NCI-H2029 (cell line): ENCODE data around the gene RUNX2.
"Not testable (repeated sequence)": the region's sequence is repeated elsewhere in the genome, so short reads cannot be mapped to it uniquely, and the experiment has no call there.

Source experiments
- DNase-seq: peaks from one replicate; lab custom pipeline; 2025; lab: John Stamatoyannopoulos, UW

Gene RUNX2

DNA sequence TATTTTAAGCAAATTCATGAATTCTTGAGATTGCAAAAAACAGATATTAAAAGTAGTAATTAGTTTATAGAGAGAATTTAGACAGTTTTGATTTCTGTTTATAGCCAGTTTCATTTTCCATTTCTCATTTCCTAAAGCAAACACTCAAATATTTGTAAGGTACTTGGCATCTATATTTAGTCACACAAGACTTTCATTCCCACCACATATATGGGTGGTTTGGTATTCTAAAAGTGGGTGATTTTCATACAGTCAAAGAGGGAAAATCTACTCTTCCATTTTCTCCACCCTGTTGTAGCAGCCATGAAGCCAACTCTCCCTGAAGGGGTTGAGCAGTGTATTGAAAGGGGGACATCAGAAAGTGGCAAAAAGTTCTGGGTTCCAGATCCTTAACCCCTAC lies 230.7 kb downstream of the RUNX2 start:
- DNase-seq = no peak

DNA sequence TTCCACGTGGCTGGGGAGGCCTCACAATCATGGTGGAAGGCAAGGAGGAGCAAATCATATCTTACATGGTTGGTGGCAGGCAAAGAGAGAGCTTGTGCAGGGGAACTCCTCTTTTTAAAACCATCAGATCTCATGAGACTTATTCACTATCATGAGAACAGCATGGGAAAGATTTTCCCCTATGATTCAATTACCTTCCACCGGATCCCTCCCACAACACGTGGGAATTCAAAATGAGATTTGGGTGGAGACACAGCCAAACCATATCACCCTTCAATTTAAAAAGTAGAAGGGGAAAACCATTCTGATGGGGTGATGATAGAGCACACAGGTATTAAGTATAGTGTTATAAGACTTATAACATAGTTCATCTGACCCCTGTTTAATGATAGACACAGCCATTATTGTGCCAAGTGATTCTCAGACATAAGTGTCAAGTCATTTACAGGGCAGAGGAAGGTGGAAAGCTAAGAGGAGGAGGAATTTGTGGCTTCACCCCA lies 232.2 kb downstream of the RUNX2 start:
- not testable (repeated sequence) for DNase-seq

DNA sequence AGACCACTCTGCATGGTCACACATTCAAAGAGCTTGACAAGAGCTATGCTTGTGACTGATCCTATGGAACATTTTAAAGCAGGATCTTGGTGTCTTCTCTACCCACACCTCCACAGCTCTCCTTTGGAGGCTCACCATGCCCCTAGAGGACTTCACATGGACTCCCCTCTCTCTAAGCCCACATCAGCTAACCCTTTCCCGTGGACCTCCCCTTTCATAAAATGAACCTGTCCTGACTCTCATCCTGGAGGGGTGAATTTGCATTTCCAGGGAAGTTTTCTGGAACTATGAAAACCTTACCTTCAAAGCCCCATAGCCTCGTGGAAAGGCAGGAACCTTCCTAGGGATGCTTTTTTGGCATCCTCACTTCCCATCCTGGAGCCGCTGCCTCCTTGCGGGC lies 234.0 kb downstream of the RUNX2 start:
- no peak for DNase-seq

DNA sequence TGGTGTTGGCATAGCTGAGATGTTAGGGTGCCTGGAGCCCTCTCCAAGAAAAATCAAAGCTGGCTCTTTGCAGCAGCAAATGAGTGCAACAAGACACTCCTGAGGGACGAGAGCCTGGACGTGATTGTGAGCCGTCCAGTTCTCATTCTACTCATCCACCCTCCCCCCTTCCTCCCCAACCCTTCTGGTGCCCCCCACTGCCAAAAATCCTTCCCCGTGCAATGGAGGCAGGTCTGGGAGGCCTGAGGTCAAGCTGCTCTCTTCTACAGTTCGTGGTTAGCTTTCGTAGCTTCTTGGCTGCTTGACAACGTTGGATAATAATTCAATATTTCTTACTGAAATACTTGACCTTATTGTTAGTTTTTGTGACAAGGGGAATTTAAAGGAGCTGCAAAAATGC lies 234.9 kb downstream of the RUNX2 start:
- no peak for DNase-seq

DNA sequence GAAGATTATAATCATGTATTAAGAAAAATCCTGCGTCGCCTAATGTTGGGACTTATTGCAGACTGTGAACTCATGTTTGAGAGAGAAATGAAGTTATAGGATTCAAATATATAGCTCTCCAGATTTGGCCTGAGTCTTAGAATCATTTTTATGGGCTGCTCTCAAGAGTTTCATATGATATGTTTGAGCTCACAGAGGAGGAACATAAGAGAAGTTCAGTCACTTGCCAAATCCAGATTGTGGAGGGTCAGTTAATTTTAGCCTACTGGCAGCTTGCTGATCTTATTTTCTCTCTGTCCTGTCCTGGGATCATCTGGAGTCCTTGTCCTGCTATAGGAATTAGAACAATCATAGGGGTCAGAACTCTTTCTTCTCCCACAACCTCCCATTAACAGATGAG lies 235.7 kb downstream of the RUNX2 start:
- DNase-seq = no peak

DNA sequence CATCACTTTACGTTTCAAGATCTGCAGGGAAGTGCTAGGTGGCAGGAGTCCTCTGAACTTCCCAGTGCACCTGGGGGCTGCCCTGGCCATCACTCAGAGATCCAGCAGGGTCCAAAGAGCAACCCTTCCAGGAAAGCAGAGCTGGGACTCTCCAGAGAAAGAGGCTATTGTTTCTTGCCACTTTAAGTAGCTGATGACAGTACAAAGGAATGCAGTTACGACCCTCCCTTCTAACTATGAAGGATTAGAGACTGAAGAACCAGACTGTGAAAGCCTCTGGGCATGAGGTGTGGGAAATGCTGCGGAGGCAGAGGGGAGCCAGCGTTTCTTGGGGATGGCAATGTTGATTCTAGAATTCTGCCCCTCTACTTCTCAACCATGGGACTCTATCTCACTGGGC lies 238.8 kb downstream of the RUNX2 start:
- no peak for DNase-seq

DNA sequence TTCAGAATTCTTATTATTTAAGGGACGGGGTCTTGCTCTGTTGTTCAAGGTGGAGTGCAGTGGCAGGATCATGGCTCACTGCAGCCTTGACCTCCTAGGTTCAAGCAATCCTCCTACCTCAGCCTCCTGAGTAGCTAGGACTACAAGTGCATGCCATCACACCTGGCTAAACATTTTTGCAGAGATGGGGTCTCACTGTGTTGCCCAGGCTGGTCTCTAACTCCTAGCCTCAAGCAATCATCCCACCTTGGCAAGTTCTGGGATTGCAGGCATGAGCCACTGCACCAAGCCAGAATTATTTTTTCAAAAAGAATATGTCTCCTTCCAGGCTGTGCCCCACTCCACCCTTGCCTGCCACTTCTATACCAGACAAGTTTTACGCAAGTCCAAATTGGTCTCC lies 239.7 kb downstream of the RUNX2 start:
- DNase-seq = no peak

DNA sequence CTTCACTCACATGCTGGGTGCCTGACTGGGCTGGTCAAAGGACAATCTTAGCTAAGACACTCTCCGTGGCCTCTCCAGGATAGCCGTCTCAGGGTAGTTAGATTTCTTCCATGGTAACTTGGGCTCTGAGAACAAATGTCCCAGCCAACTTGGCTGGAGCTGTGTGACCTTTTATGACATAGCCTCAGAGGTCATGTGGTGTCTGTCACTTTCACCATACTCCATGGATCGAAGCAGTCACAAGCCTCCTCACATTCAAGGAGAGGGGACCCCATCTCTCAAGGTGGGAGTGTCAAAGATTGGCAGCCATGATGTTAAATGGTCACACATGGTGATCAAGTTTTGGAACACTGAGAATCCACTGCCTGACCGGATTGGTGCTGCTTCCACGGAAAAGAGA lies 240.5 kb downstream of the RUNX2 start:
- no peak for DNase-seq

DNA sequence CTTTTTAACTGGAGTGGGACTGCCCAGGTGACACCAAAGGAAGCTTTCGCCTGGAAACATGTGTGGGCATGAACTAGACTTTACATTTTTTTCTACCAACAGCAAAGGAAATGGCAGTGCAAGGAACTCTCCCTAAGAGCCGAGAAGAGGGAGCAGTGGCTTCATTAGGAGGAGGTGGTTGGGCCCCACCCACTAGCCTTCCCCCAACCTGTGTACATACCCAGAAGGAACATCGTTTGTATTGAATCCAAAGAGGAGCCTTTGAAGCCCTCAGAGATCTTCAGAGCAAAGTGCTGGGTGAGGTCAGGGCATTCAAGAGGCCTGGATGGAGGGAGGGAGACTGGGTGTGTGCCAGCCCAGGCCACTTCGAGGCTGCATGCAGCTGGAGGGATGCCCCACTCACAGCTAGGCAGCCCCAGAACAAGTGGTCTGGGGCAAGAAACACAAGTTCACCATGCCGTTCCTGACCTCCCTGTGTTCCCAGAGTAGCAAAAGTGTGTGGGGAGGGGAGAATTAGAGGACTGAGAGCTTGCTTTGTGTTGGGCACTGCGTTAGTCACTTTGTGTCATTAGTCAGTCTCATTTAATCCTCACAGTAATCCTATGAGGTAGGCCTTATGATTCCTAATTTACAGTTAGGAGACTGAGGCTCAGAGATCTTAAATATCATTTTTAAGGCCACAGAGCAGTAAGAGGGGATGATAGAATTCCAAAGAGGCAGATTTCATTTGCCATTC lies 241.2 kb downstream of the RUNX2 start:
- DNase-seq = no peak

DNA sequence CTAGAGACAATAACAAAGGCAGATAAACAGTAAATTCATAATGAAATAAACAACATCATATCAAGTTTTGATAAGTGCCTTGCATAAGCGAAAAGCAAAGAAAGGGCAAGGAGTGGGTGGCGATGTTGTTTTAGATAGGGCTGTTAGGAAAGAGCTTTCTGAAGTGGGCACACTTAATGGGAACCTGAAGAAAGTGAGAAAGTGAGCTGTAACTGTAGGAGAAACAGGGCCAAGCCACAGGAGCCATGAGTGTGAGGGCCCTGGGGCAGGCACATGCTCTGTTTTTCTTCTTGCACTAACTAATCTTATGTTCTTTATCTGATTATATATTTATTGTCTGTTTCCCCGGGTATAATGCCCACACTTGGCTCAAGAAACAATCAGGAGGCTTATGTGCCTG lies 243.0 kb downstream of the RUNX2 start:
- DNase-seq = no peak

DNA sequence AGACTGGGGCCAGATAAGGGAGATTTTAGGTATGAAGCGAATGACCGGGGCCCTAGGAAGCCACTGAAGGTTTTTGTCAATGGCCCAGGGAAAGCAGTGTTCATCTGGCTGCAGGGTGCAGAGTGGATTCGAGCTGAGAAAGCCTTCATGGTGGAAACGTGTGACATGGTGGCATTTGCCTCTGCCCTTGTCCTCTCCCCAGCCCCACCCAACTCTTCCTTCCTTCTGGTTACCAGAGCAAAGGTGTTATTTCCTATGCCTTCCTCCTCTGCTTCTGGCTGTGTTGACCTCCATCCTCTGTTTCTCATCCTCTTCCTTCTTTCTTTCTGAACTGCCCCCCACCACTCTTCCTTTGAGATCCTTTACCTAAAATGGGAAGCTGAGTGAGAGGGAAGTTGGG lies 244.7 kb downstream of the RUNX2 start:
- no peak for DNase-seq

DNA sequence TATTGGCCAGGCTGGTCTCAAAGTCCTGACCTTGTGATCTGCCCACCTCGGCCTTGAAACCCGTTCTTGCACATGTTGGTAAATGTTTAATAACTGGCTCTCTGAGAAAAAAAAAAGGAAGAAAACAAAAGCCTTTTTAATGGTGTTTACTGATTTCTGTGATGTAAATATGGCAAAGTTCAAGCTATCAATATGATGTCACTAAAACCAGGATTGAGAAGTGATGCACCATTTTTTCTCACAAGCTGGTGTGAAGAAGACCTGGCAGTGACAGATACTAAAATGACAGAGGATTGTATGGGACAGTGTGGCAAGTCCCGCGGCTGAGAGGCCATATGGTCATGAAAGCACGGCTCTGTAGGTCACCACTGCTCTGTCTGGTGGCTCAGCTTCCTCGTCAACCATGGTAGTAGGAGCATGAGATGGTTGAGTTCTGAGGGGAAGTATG lies 245.9 kb downstream of the RUNX2 start:
- no peak for DNase-seq

DNA sequence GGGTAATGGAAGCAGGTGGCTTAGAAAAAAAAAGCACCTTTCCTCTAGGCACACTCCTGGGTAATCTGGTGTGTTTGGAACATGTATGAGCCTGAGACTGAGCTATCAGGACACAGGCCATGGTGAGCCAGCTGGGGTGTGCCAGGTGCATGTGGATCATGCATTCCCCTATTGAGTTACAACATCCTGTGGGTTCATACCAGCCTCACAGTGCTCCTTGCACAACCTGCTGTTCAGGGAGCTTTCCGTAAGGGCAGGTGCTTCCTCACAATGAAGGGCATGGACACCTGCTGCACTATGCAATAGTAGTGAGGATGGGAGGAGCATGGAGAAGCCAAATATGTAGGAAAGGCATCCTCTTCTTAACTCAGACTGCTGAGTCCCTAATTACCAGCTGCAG lies 246.8 kb downstream of the RUNX2 start:
- peak; percentile 70 for DNase-seq

DNA sequence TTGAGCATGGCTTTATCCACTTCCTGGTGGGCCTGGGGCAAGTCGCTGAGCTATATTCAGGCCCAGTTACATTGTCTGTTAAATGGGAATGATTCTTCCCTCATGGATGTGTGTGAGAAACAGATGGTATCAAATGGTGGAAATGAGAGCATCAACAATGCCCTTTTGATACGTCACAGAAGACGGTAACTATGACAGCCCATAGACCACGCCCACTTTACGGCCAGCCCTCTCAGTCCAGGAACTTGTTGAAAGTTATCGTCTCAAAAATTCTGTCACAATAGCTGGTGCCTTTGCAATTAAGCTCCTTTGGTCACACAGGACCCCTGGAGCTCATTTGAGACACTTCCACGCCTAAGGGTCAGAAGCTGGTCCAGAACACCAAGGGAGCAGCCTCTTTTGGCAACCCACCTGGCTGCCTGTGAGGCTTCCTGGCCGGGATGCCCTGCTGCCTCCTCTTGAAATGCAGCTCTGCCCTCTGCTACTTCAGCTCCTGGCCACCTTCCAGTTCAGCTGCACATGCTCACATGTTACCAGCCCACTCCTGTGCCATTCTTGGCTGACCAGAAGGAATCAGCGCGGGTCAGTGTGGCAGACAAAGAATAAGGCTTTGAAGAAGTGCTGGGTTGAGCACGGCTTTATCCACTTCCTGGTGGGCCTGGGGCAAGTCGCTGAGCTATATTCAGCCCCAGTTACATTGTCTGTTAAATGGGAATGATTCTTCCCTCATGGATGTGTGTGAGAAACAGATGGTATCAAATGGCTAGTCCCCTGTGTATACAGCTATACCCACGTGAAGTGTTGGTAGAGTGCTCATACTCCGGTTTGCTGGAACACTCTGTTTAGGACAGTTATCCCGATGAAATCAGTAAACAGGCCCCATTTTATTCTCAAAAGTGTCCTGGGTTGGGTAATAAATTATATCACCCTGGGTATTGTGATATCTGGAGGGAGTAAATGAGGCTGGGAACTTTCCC lies 248.8 kb downstream of the RUNX2 start:
- DNase-seq = peak; percentile 83

DNA sequence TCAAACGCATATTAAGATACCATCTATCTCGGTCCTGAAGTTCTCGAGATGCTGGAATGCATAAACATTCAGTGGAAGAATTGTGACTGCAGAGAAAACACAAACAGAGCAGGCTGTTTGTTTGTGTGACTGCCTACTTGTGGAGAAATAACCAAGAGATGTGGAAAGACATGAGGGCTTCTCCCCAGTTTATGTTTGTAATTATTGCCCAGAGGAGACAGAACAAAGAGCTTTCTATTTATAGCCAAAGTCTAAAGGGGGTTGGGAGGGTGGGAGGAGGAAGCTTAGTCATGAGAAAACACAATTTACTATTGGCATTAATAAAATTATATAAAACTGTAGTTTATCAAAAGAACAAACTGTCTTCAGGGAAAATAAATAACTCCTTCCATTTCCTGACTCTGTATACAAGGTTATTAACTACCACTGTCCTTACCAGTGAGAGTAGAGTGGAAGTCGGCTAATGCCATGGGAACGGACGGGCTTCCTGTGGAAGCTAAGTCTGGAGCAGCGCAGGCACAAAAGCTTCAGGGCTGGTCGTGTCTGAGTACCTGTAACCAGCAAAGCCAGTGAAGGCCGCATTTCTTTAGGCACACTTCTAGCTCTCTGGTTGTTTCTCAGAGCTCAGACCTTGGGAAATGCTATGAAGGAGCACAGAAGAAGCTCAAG lies 249.8 kb downstream of the RUNX2 start:
- no peak for DNase-seq

DNA sequence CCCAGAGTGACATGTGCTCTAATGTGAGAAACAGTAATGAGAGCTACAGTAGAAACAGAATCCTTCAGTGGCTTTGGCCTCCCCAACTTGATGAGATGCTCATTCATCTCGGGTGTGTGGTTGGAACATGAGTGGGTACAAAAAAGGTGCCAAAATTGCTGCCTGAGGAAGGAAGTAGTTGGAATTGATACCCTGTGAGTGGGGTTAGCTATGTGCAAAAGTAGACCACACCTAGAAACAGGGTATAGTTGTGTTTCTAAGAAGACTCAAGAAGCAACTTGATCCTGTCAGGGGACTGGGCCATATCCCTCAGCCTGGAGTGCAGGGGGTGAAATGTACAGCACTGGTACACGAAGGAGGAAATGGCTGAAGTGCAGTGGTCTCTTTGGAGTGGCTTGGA lies 256.0 kb downstream of the RUNX2 start:
- DNase-seq = no peak

DNA sequence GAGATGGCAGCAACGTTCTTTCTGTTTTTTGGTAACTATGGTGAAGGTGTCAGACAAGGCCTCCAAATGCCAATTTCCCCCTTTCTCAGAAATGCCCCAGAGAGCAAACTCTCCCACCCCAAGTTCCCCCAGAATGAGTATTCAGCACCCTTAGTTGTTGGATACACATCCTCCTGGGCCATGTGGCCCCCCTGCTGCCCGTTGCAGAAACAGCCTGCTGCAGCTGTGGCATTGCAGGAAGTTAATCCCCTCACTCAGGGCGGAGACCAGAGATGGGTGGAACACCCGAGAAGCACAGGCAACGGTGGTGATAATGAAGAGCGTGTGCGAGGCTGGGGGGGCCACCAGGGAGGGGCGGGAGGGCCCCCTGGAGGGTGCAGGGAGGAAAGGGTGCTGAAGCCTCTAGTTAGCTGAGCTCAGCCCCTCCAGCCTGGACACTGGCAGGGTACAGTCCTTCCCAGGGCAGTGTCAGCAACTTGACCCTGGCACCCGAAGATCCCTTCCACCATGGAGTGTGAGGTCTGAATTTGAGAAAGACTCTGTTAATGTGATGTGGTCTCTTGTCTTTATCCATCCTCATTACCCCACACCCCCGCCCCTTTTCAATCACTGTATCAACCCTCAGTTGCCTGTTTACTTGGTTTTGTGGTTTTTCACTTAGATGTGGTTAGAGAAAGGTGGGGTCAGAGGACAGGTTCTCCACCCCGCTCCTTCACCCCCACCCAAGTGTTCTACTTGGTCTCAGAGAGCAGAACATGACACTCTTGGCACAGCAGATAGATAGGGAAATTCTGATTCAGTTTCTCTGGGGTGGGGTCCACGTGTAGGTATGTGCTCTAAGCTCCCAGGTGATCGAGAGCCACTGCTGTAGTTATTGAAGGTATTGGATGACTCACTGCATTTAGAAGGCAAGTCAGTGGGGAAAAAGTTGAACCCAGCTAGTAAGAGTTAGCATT lies 258.4 kb downstream of the RUNX2 start:
- DNase-seq = no peak

DNA sequence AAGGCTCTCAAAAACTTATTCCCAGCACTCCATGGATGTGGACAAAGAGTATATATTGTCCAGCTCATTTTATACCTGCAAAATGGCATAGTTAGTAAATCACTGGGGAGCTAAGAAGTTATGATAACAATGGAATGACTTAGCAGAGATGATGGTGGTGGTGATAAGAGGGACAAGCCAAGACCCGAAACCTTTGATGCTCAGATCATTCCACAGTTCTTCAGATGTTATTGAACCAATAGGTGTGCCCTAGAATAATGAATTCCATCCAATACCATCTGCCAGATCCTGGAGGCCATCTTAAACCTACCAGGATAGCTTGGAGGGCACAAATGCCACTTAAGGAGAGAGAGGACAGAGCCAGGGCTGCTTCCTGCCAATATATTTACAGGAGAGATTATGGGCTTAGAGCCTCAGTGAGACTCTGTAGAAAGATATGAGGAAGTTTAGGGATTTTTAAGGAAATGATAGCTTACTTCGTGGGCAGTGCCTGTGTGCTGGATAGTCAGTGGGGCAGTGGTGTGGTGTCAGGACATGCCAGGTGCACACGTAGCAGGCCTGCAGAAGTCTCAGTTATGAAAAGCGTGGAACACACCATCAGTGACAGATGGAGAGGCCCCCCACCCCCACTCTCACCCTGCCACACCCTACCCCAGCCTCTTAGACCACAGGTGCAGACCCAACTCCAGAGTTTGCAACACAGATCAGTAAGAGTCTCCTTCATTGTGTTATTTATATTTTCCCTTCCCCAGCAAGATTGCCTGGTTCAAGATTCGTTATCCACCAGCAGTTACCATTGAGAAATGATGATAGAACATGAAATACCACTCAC lies 259.3 kb downstream of the RUNX2 start:
- DNase-seq = no peak

DNA sequence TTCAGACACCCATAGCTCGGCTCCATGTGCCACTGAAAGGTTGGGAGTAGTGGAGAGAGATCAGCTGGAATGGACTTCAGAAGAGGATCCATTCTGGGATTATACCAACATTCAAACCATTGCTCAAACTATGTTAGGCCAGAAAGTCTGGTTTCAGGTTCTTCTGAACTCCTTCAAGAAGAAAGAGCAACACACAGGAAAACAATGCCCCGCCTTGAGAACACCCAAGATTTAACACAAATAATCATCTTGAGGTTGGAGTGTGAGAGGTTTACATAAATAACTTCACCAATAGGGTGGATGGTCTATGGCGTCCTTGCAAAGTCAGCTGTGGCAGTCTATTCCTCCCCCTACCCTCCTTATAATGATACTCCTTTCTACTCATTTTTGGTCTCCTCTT lies 261.2 kb downstream of the RUNX2 start:
- DNase-seq = no peak

DNA sequence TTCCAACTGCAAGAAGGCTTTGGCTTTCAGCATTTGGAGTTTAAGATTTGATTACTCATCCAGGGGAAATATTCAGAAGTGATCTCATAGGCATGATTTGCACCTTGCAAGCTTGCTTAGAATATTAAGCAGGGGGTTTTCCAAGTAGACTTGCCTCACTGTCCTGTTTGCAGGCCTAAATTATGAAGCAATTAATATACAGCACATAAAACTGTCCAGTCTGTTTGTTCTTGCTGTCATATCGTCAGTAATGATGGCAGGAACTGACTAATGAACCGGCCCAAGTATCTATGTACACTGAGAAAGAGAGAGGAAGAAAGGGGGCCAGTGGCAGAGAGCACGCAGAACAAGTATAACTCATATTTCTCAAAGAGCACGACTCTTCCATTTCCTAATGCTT lies 262.1 kb downstream of the RUNX2 start:
- no peak for DNase-seq
